Kidney epithelial cell (primary cell): Measurements from ENCODE around the gene FER1L5. TPM values are rescaled to one million over a fixed set of nuclear protein-coding genes. Genes with fewer than 3 reads are reported as not detected.

Experiments
- DNase-seq: peaks from one replicate; pipeline ENCODE4 v3.0.0-alpha.2; 2010; ENCODE audit warnings: low read depth
- H3K27me3 ChIP-seq: 2 replicates; pipeline ENCODE4 v1.6.0; 2011; ENCODE audit warnings: low read length; ENCODE audit not compliant: control insufficient read depth, insufficient read depth
- H3K36me3 ChIP-seq: 2 replicates; pipeline ENCODE4 v1.5.1; 2011; ENCODE audit warnings: low read length; ENCODE audit not compliant: control insufficient read depth, insufficient read depth
- H3K4me3 ChIP-seq: 2 replicates; pipeline ENCODE4 v1.5.1; 2011; ENCODE audit warnings: low read depth, mild to moderate bottlenecking, control low read depth, low read length
- total RNA-seq: library from RNA; depleted of rRNA; stranded (reverse); fragments of >200 nt; gene quantifications from 2 replicates; pipeline ENCODE4 v1.2.3, GENCODE V29; 2015
- TF ChIP-seq, protein P1 (sequence below): IDR thresholded peaks from 2 replicates; pipeline ENCODE4 v1.5.1; 2011; ENCODE audit warnings: mild to moderate bottlenecking, moderate library complexity, low read length, control low read depth, inconsistent platforms; ENCODE audit not compliant: insufficient read depth, poor library complexity, severe bottlenecking

The FER1L5 gene
- total RNA-seq, 1 donor from 2014 or later, result not detected

- H3K36me3 ChIP-seq, result no peaks in the 10 kb centered on the region
- TF ChIP-seq, protein P1, sequence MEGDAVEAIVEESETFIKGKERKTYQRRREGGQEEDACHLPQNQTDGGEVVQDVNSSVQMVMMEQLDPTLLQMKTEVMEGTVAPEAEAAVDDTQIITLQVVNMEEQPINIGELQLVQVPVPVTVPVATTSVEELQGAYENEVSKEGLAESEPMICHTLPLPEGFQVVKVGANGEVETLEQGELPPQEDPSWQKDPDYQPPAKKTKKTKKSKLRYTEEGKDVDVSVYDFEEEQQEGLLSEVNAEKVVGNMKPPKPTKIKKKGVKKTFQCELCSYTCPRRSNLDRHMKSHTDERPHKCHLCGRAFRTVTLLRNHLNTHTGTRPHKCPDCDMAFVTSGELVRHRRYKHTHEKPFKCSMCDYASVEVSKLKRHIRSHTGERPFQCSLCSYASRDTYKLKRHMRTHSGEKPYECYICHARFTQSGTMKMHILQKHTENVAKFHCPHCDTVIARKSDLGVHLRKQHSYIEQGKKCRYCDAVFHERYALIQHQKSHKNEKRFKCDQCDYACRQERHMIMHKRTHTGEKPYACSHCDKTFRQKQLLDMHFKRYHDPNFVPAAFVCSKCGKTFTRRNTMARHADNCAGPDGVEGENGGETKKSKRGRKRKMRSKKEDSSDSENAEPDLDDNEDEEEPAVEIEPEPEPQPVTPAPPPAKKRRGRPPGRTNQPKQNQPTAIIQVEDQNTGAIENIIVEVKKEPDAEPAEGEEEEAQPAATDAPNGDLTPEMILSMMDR, result no peak
- DNase-seq, result no peak
- H3K4me3 ChIP-seq, result no peak overlapping the region
- no peaks in the 10 kb centered on the region for H3K27me3 ChIP-seq
Observed at GRCh38 chr2:96698221-96698861, 55.8 kb downstream of the FER1L5 start.

- H3K4me3 ChIP-seq, result no peak overlapping the region
- H3K27me3 ChIP-seq, result no peaks in the 10 kb centered on the region
- H3K36me3 ChIP-seq, result no peaks in the 10 kb centered on the region
- TF ChIP-seq, protein P1, result no peak
- DNase-seq, result no peak
Observed at GRCh38 chr2:96699021-96699420, 56.5 kb downstream of the FER1L5 start.

- no peaks in the 10 kb centered on the region for H3K27me3 ChIP-seq
- TF ChIP-seq, protein P1, result no peak
- H3K36me3 ChIP-seq, result no peaks in the 10 kb centered on the region
- no peak overlapping the region for H3K4me3 ChIP-seq
- no peak for DNase-seq
Observed at GRCh38 chr2:96699621-96700020, 57.1 kb downstream of the FER1L5 start.

- no peaks in the 10 kb centered on the region for H3K27me3 ChIP-seq
- DNase-seq, result no peak
- H3K36me3 ChIP-seq, result no peaks in the 10 kb centered on the region
- TF ChIP-seq, protein P1, result no peak
- H3K4me3 ChIP-seq, result no peak overlapping the region
Observed at GRCh38 chr2:96700086-96700485, 57.5 kb downstream of the FER1L5 start.

DNA sequence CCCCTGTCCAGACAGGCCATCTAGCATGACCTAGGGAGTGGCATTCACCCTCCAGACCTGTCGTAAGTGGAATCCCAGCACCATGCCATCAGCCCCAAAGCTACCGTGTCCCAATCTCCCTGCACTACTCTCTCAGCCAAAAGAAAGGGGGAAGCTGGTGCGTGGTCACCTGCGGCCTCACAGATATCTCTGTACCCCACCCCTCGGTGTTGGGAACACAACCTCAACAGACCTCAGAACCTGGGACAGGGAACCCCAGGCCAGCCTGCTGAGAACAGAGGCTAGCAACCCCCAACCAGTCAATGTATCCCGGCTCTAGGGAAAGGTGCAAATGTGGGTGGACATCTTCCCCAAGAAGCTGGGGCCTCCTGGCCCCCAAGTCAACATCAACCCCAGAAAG, 59.1 kb downstream of the FER1L5 start:
- no peaks in the 10 kb centered on the region for H3K36me3 ChIP-seq
- no peak for DNase-seq
- no peaks in the 10 kb centered on the region for H3K27me3 ChIP-seq
- TF ChIP-seq, protein P1, result no peak
- H3K4me3 ChIP-seq, result no peak overlapping the region

- no peaks in the 10 kb centered on the region for H3K27me3 ChIP-seq
- no peaks in the 10 kb centered on the region for H3K36me3 ChIP-seq
- TF ChIP-seq, protein P1, result no peak
- no peak for DNase-seq
- H3K4me3 ChIP-seq, result no peak overlapping the region
Observed at GRCh38 chr2:96702098-96702785, 59.7 kb downstream of the FER1L5 start.
